Mesothelial cell of epicardium (in vitro differentiated cells): ENCODE measurements around the gene TCERG1L. TPM values are rescaled to one million over a fixed set of nuclear protein-coding genes. Genes with fewer than 3 reads are reported as not detected.

Experiments used
- DNase-seq, 2 experiments: peaks; one replicate each; pipeline ENCODE4 v3.0.0; 2021; ENCODE audit warnings: low spot score in 2 of 2; ENCODE audit not compliant: unreplicated experiment in 2 of 2
- H3K27ac Mint-ChIP-seq: 2 replicates; pipeline ENCODE4 v1.8.0; 2021; ENCODE audit warnings: mixed read lengths
- H3K27me3 Mint-ChIP-seq: 2 replicates; pipeline ENCODE4 v1.8.0; 2021; ENCODE audit warnings: low read depth, mixed read lengths
- H3K36me3 Mint-ChIP-seq: 2 replicates; pipeline ENCODE4 v1.8.0; 2021; ENCODE audit warnings: mixed read lengths
- H3K4me1 Mint-ChIP-seq: 2 replicates; pipeline ENCODE4 v1.8.0; 2021; ENCODE audit warnings: mixed read lengths
- H3K4me3 Mint-ChIP-seq: 2 replicates; pipeline ENCODE4 v1.8.0; 2021; ENCODE audit warnings: mild to moderate bottlenecking, moderate library complexity, mixed read lengths
- H3K9me3 Mint-ChIP-seq: 2 replicates; pipeline ENCODE4 v1.8.0; 2021; ENCODE audit warnings: mixed read lengths
- total RNA-seq: library from RNA; stranded (reverse); gene quantifications from 3 replicates; pipeline ENCODE4 v1.2.1, GENCODE V29; 2021
- TF ChIP-seq, protein P1 (sequence below): fragments of 200-600 bp; sonication (generic); IDR thresholded peaks from one replicate; pipeline ENCODE4 v1.5.0; 2021; ENCODE audit warnings: antibody characterized with exemption; ENCODE audit not compliant: unreplicated experiment

TCERG1L gene
- total RNA-seq, 1 donor from 2014 or later, result 0.63 TPM

GRCh38 chr10:131320860-131321604 is 9.5 kb upstream of the TCERG1L start:
- TF ChIP-seq, protein P1, sequence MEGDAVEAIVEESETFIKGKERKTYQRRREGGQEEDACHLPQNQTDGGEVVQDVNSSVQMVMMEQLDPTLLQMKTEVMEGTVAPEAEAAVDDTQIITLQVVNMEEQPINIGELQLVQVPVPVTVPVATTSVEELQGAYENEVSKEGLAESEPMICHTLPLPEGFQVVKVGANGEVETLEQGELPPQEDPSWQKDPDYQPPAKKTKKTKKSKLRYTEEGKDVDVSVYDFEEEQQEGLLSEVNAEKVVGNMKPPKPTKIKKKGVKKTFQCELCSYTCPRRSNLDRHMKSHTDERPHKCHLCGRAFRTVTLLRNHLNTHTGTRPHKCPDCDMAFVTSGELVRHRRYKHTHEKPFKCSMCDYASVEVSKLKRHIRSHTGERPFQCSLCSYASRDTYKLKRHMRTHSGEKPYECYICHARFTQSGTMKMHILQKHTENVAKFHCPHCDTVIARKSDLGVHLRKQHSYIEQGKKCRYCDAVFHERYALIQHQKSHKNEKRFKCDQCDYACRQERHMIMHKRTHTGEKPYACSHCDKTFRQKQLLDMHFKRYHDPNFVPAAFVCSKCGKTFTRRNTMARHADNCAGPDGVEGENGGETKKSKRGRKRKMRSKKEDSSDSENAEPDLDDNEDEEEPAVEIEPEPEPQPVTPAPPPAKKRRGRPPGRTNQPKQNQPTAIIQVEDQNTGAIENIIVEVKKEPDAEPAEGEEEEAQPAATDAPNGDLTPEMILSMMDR, result no peak
- H3K27me3 Mint-ChIP-seq, result peaks cover 50% of the 10 kb centered on the region
- no peaks in the 10 kb centered on the region for H3K36me3 Mint-ChIP-seq
- no peak overlapping the region for H3K4me3 Mint-ChIP-seq
- no peak for DNase-seq
- H3K27ac Mint-ChIP-seq, result no peak overlapping the region
- peaks cover 10% of the 10 kb centered on the region for H3K4me1 Mint-ChIP-seq
- H3K9me3 Mint-ChIP-seq, result no peaks in the 10 kb centered on the region

GRCh38 chr10:131318814-131319213 is 7.3 kb upstream of the TCERG1L start:
- no peak for DNase-seq
- TF ChIP-seq, protein P1, result no peak
- peaks cover 37% of the 10 kb centered on the region for H3K27me3 Mint-ChIP-seq
- no peak overlapping the region for H3K4me3 Mint-ChIP-seq
- no peak overlapping the region for H3K27ac Mint-ChIP-seq
- no peaks in the 10 kb centered on the region for H3K9me3 Mint-ChIP-seq
- H3K4me1 Mint-ChIP-seq, result peaks cover 24% of the 10 kb centered on the region
- H3K36me3 Mint-ChIP-seq, result no peaks in the 10 kb centered on the region

DNA sequence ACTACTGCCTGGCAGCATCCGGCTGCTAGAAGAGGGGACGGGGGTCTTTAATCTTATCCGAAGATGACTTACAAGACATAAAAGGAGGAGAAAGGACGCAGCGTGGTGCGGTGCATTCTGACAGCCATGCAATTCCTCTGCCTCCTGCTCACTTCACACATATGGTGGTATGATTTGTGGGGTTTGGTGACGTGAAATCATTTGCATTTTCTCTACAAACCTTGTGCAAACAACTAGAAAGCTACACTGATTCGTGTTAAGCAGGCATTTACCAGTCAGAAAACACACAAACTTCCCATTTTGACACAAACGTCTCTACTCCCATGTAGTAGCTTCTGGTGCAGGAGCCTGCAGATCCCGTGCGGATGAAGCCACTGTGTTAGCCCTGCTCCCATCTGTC is 6.8 kb upstream of the TCERG1L start:
- peaks cover 37% of the 10 kb centered on the region for H3K27me3 Mint-ChIP-seq
- DNase-seq, result no peak
- H3K4me3 Mint-ChIP-seq, result no peak overlapping the region
- H3K9me3 Mint-ChIP-seq, result no peaks in the 10 kb centered on the region
- H3K4me1 Mint-ChIP-seq, result peaks cover 24% of the 10 kb centered on the region
- TF ChIP-seq, protein P1, result no peak
- H3K36me3 Mint-ChIP-seq, result no peaks in the 10 kb centered on the region
- no peak overlapping the region for H3K27ac Mint-ChIP-seq

- Mint-ChIP-seq H3K27ac (no peak overlapping the region), H3K4me1 (peaks cover 24% of the 10 kb centered on the region), H3K27me3 (peaks cover 34% of the 10 kb centered on the region), H3K4me3 (no peak overlapping the region), H3K36me3 (no peaks in the 10 kb centered on the region), H3K9me3 (no peaks in the 10 kb centered on the region)
- no peak for DNase-seq
- TF ChIP-seq, protein P1, result no peak
Measured at GRCh38 chr10:131316321-131317075, 5.0 kb upstream of the TCERG1L start.

GRCh38 chr10:131315344-131315743 is 3.8 kb upstream of the TCERG1L start:
- TF ChIP-seq, protein P1, result no peak
- Mint-ChIP-seq H3K9me3 (no peaks in the 10 kb centered on the region), H3K27ac (no peak overlapping the region), H3K36me3 (no peaks in the 10 kb centered on the region), H3K4me1 (peaks cover 27% of the 10 kb centered on the region), H3K4me3 (no peak overlapping the region), H3K27me3 (peaks cover 33% of the 10 kb centered on the region)
- DNase-seq, result no peak
